Endometrial microvascular endothelial cells (primary cell): Measurements from ENCODE around the gene USP32. TPM values are rescaled to one million over a fixed set of nuclear protein-coding genes. Genes with fewer than 3 reads are reported as not detected.
"Not testable (repeated sequence)": the region's sequence is repeated elsewhere in the genome, so short reads cannot be mapped to it uniquely, and the experiment has no call there.

Experiments used
- in situ Hi-C: cut with HindIII; loops from 2 replicates; pipeline ENCODE4 v1.10.0; 2017; ENCODE audit warnings: low sequenced_read_pairs, low pct_unique_long_range_greater_than_20kb; ENCODE audit errors: inconsistent ontology term
- total RNA-seq: library from RNA; depleted of rRNA; stranded (reverse); fragments of >200 nt; gene quantifications from one replicate; pipeline ENCODE4 v1.2.3, GENCODE V29; 2015; ENCODE audit errors: inconsistent ontology term

USP32 gene
- total RNA-seq, 1 donor from 2014 or later, result 27.8 TPM

GRCh38 chr17:60352071-60352470 lies 39.9 kb downstream of the USP32 start:
- in situ Hi-C loops, result no loop called here

- in situ Hi-C loops, result no loop called here
These were observed 40.8 kb downstream of the USP32 start for GRCh38 chr17:60351012-60351695.

- in situ Hi-C loops, result no loop called here
These were observed 43.3 kb downstream of the USP32 start for GRCh38 chr17:60348616-60349015.

- in situ Hi-C loops, result no loop called here
These were observed 46.7 kb downstream of the USP32 start for GRCh38 chr17:60345233-60345632.

- in situ Hi-C loops, result not testable (repeated sequence)
These were observed 49.4 kb downstream of the USP32 start for GRCh38 chr17:60342492-60342891.

- in situ Hi-C loops, result no loop called here
These were observed 56.6 kb downstream of the USP32 start for GRCh38 chr17:60335289-60335688.

- in situ Hi-C loops, result no loop called here
These were observed 58.3 kb downstream of the USP32 start for GRCh38 chr17:60333628-60334031.

GRCh38 chr17:60333072-60333471 lies 58.9 kb downstream of the USP32 start:
- in situ Hi-C loops, result not testable (repeated sequence)

GRCh38 chr17:60332574-60332973 lies 59.4 kb downstream of the USP32 start:
- in situ Hi-C loops, result no loop called here

- in situ Hi-C loops, result no loop called here
These were observed 61.2 kb downstream of the USP32 start for GRCh38 chr17:60330731-60331130.

- in situ Hi-C loops, result no loop called here
These were observed 63.3 kb downstream of the USP32 start for GRCh38 chr17:60328679-60329078.

GRCh38 chr17:60327901-60328273 lies 64.0 kb downstream of the USP32 start:
- in situ Hi-C loops, result no loop called here

GRCh38 chr17:60327134-60327900 lies 64.6 kb downstream of the USP32 start:
- in situ Hi-C loops, result no loop called here

GRCh38 chr17:60326702-60327101 lies 65.2 kb downstream of the USP32 start:
- in situ Hi-C loops, result no loop called here

GRCh38 chr17:60325730-60326524 lies 66.0 kb downstream of the USP32 start:
- in situ Hi-C loops, result no loop called here

GRCh38 chr17:60323754-60324153 lies 68.2 kb downstream of the USP32 start:
- in situ Hi-C loops, result no loop called here

- in situ Hi-C loops, result no loop called here
These were observed 69.9 kb downstream of the USP32 start for GRCh38 chr17:60322056-60322387.

GRCh38 chr17:60321336-60322055 lies 70.4 kb downstream of the USP32 start:
- in situ Hi-C loops, result no loop called here

- in situ Hi-C loops, result no loop called here
These were observed 73.1 kb downstream of the USP32 start for GRCh38 chr17:60318830-60319229.
